H1 (cell line): ENCODE results near the gene USP6. TPM values are rescaled to one million over a fixed set of nuclear protein-coding genes. Genes with fewer than 3 reads are reported as not detected.

Source experiments
- CTCF ChIA-PET: fragments of 300-600 bp; sonication (Branson Sonifier 250); formaldehyde crosslinking; loops from one replicate; lab custom pipeline; 2021; ENCODE audit not compliant: partially characterized antibody; lab: Charles Lee
- POLR2A ChIA-PET: fragments of 300-600 bp; sonication (Branson Sonifier 250); formaldehyde crosslinking; loops from one replicate; lab custom pipeline; 2021; ENCODE audit warnings: inconsistent platforms; ENCODE audit not compliant: partially characterized antibody; lab: Charles Lee
- DNase-seq, 2 experiments: peaks; one replicate each; pipeline versions ENCODE4 v3.0.0 to v3.0.0-alpha.2; 2010 to 2022; ENCODE audit warnings: low spot score in 2 of 2, low read depth in 1 of 2, mixed read lengths in 1 of 2
- FAIRE-seq: peaks from 2 replicates; lab custom pipeline; 2011; peaks lifted over from hg19 to GRCh38; lab: Jason Lieb, UNC
- H2AFZ ChIP-seq: 2 replicates; pipeline ENCODE4 v1.8.1; 2012; ENCODE audit warnings: low read length, inconsistent platforms
- H2AK5ac ChIP-seq: 2 replicates; pipeline ENCODE4 v1.6.1; 2013; ENCODE audit warnings: low read depth, low read length
- H2BK120ac ChIP-seq: replicated peaks from 2 replicates; pipeline ENCODE3; 2013; ENCODE audit warnings: low read depth, low read length, inconsistent platforms
- H2BK12ac ChIP-seq: 2 replicates; pipeline ENCODE4 v1.6.1; 2013; ENCODE audit warnings: low read depth, low read length
- H2BK15ac ChIP-seq: 2 replicates; pipeline ENCODE4 v1.6.1; 2013; ENCODE audit warnings: low read length
- H2BK20ac ChIP-seq: 2 replicates; pipeline ENCODE4 v1.6.1; 2013; ENCODE audit warnings: low read length
- H2BK5ac ChIP-seq: 2 replicates; pipeline ENCODE4 v1.6.1; 2013; ENCODE audit warnings: low read depth, low read length
- H3K14ac ChIP-seq: 2 replicates; pipeline ENCODE4 v1.6.1; 2013; ENCODE audit warnings: inconsistent platforms; ENCODE audit not compliant: insufficient read length
- H3K18ac ChIP-seq: 2 replicates; pipeline ENCODE4 v1.6.1; 2013; ENCODE audit warnings: low read length; ENCODE audit errors: extremely low read depth
- H3K23ac ChIP-seq: 2 replicates; pipeline ENCODE4 v1.6.1; 2013; ENCODE audit warnings: inconsistent platforms; ENCODE audit not compliant: insufficient read length
- H3K23me2 ChIP-seq: 2 replicates; pipeline ENCODE4 v1.6.1; 2013; ENCODE audit warnings: low read depth, low read length
- H3K27ac ChIP-seq: 2 replicates; pipeline ENCODE4 v1.6.1; 2011; ENCODE audit warnings: low read depth, low read length, inconsistent platforms
- H3K27me3 ChIP-seq, 4 experiments: replicated peaks in 1 of 4; 1 replicate in 1 of 4; 2 replicates in 3 of 4; pipeline versions ENCODE4 v1.6.1 to v1.8.1; 2011 to 2013; ENCODE audit warnings: low read length in 3 of 4, mild to moderate bottlenecking in 3 of 4, inconsistent platforms in 2 of 4, mixed read lengths in 2 of 4, moderate library complexity in 1 of 4; ENCODE audit not compliant: control insufficient read depth in 3 of 4, insufficient read depth in 3 of 4; ENCODE audit errors: extremely low read depth in 1 of 4
- H3K36me3 ChIP-seq, 4 experiments: 2 replicates each; pipeline versions ENCODE4 v1.6.1 to v1.8.1; 2011 to 2013; ENCODE audit warnings: mild to moderate bottlenecking in 4 of 4, low read length in 3 of 4, moderate library complexity in 2 of 4, control low read depth in 1 of 4, inconsistent platforms in 1 of 4; ENCODE audit not compliant: insufficient read depth in 4 of 4, control insufficient read depth in 2 of 4
- H3K4ac ChIP-seq: replicated peaks from 2 replicates; pipeline ENCODE3; 2013; ENCODE audit warnings: low read length, low read depth, mixed read lengths, inconsistent platforms; ENCODE audit not compliant: insufficient read length
- H3K4me1 ChIP-seq, 4 experiments: replicated peaks in 1 of 4; 1 replicate in 1 of 4; 2 replicates in 3 of 4; pipeline versions ENCODE4 v1.6.1 to v1.8.1; 2011 to 2013; ENCODE audit warnings: low read length in 3 of 4, inconsistent platforms in 2 of 4, mixed read lengths in 1 of 4; ENCODE audit not compliant: insufficient read depth in 4 of 4, control insufficient read depth in 3 of 4
- H3K4me2 ChIP-seq, 2 experiments: 2 replicates each; pipeline versions ENCODE4 v1.6.1 to v1.8.1; 2011 to 2013; ENCODE audit warnings: low read depth in 2 of 2, low read length in 2 of 2, control low read depth in 1 of 2, inconsistent platforms in 1 of 2, mild to moderate bottlenecking in 1 of 2; ENCODE audit not compliant: insufficient read depth in 1 of 2
- H3K4me3 ChIP-seq, 4 experiments: fragments of 200-600, 300-600 bp in 1 of 4; sonication (generic), shearing (Covaris generic), sonication (Bioruptor Twin) in 1 of 4; 2 replicates each; pipeline versions ENCODE4 v1.5.1 to v1.8.1; 2011 to 2016; ENCODE audit warnings: low read length in 4 of 4, low read depth in 3 of 4, control low read depth in 2 of 4, inconsistent platforms in 2 of 4, mild to moderate bottlenecking in 2 of 4, mixed read lengths in 1 of 4, moderate library complexity in 1 of 4; ENCODE audit not compliant: insufficient read depth in 2 of 4; ENCODE audit errors: extremely low read depth in 1 of 4
- H3K56ac ChIP-seq: replicated peaks from 2 replicates; pipeline ENCODE3; 2013; ENCODE audit warnings: low read depth, mild to moderate bottlenecking, mixed read lengths, low read length, inconsistent platforms; ENCODE audit not compliant: insufficient read length
- H3K79me1 ChIP-seq: 2 replicates; pipeline ENCODE4 v1.6.1; 2013; ENCODE audit warnings: low read depth, low read length, control low read depth
- H3K79me2 ChIP-seq, 2 experiments: 2 replicates each; pipeline versions ENCODE4 v1.6.1 to v1.8.1; 2012 to 2013; ENCODE audit warnings: low read length in 2 of 2, mild to moderate bottlenecking in 2 of 2, inconsistent platforms in 1 of 2; ENCODE audit not compliant: insufficient read depth in 2 of 2, control insufficient read depth in 1 of 2
- H3K9ac ChIP-seq, 4 experiments: replicated peaks in 1 of 4; 1 replicate in 1 of 4; 2 replicates in 3 of 4; pipeline versions ENCODE4 v1.6.1 to v1.8.1; 2011 to 2013; ENCODE audit warnings: low read depth in 3 of 4, low read length in 3 of 4, control low read depth in 2 of 4, mild to moderate bottlenecking in 2 of 4, moderate library complexity in 2 of 4, inconsistent platforms in 1 of 4; ENCODE audit errors: extremely low read depth in 1 of 4
- H3K9me3 ChIP-seq, 2 experiments: 2 replicates each; pipeline versions ENCODE4 v1.6.1 to v1.8.1; 2012 to 2013; ENCODE audit warnings: mild to moderate bottlenecking in 2 of 2, moderate library complexity in 2 of 2, control low read depth in 1 of 2, inconsistent platforms in 1 of 2, low read depth in 1 of 2, low read length in 1 of 2, mixed read lengths in 1 of 2; ENCODE audit not compliant: insufficient read depth in 2 of 2
- H4K20me1 ChIP-seq, 2 experiments: replicated peaks in 1 of 2; 2 replicates each; pipeline versions ENCODE3 to v1.8.1; 2011 to 2013; ENCODE audit warnings: inconsistent platforms in 2 of 2, low read length in 2 of 2, mild to moderate bottlenecking in 1 of 2; ENCODE audit not compliant: insufficient read depth in 2 of 2, control insufficient read depth in 1 of 2
- H4K5ac ChIP-seq: 2 replicates; pipeline ENCODE4 v1.6.1; 2013; ENCODE audit warnings: low read length, low read depth, mixed read lengths, inconsistent platforms; ENCODE audit not compliant: insufficient read length
- H4K8ac ChIP-seq: 2 replicates; pipeline ENCODE4 v1.8.0; 2013; ENCODE audit warnings: mild to moderate bottlenecking, moderate library complexity, low read length, inconsistent platforms; ENCODE audit not compliant: insufficient read depth; ENCODE audit errors: extremely low read depth
- H4K91ac ChIP-seq: replicated peaks from 2 replicates; pipeline ENCODE3; 2013; ENCODE audit warnings: low read length, mixed read lengths, inconsistent platforms; ENCODE audit not compliant: insufficient read length
- NRF1 ChIP-seq: IDR thresholded peaks from 2 replicates; pipeline ENCODE4 v1.6.1; 2011; ENCODE audit warnings: mild to moderate bottlenecking, low read depth, low read length, improper control_type of control experiment
- WGBS, 2 experiments: shearing (Covaris generic) in 1 of 2; methylation state at CpG; one replicate each; pipeline versions ENCODE4 v1.1.6 to v1.1.7; 2013 to 2015; ENCODE audit warnings: low lambda C conversion rate in 2 of 2, mixed read lengths in 2 of 2, inconsistent platforms in 1 of 2, low coverage in 1 of 2, missing lambda C conversion rate in 1 of 2; ENCODE audit not compliant: insufficient replicate concordance in 2 of 2, insufficient coverage in 1 of 2, insufficient read length in 1 of 2; ENCODE audit errors: extremely low coverage in 1 of 2, missing lambda C conversion rate in 1 of 2; 5-methylcytosine and 5-hydroxymethylcytosine counted together
- polyA plus RNA-seq, 7 experiments: library from polyadenylated mRNA; depleted of rRNA in 3 of 7; stranded (reverse) in 5 of 7; unstranded in 2 of 7; fragments of >200 nt in 5 of 7; fragments of 200-250 nt in 2 of 7; gene quantifications; 1 replicate in 5 of 7; 2 replicates in 1 of 7; 4 replicates in 1 of 7; pipeline versions ENCODE4 v1.2.1 to v1.2.3, GENCODE V29; 2011 to 2013; ENCODE audit warnings: missing spikeins in 2 of 7, mixed read lengths in 2 of 7
- total RNA-seq: library from RNA; stranded (reverse); fragmentation: NEBNext Ultra II Directional; extraction: Animal tissue kit (Norgen Biotek cat#: 25700); gene quantifications from 2 replicates; pipeline ENCODE4 v1.2.1, GENCODE V29; 2021

The USP6 gene
- total and polyA plus RNA-seq, 2 of the 8 experiments (the other 6 are each of a cell fraction or from before 2014, with no cell fraction given): 0.08 to 0.32 TPM

DNA sequence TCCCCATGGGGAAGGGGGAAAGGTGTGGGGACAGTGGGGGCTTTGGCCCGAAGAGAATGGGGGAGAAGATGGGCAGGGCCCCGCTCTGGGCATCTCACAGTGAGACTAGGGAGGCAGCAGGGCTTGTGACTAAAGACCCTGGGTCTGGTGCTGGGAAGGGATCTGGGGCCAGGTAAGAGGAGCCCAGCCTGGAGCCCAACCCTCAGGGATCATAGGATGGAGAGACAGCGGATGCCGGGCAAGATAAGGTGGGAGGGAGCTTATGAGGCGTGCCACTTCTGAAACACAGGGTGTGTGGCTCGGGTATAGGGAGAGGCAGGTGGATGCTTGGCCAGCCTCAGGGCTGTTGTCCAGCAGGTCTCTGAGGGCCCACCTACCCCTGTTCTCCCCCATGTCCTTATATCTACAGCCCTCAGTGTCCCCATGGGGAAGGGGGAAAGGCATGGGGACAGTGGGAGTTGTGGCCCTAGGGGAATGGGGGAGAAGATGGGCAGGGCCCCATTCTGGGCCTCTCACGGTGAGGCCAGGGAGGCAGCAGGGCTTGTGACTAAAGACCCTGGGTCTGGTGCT is 15.4 kb downstream of the USP6 start:
- H3K23me2 ChIP-seq: no peaks in the 10 kb centered on the region
- no peak overlapping the region for H3K23ac ChIP-seq
- no peak overlapping the region for H2BK5ac ChIP-seq
- H2AFZ ChIP-seq: no peak overlapping the region
- no peaks in the 10 kb centered on the region for H3K79me1 ChIP-seq
- no peak overlapping the region for H3K4ac ChIP-seq
- no peak overlapping the region for H3K18ac ChIP-seq
- no peak overlapping the region for H4K91ac ChIP-seq
- FAIRE-seq (no peak), DNase-seq (no peak)
- no peak overlapping the region for H3K56ac ChIP-seq
- H2BK15ac ChIP-seq: no peak overlapping the region
- no peak overlapping the region for H3K4me2 ChIP-seq
- H2AK5ac ChIP-seq: no peak overlapping the region
- no peak overlapping the region for H4K5ac ChIP-seq
- no peak overlapping the region for H3K4me3 ChIP-seq
- H4K8ac ChIP-seq: no peak overlapping the region
- no peak overlapping the region for H2BK20ac ChIP-seq
- H2BK120ac ChIP-seq: no peak overlapping the region
- CTCF ChIA-PET: no interaction called here
- no peak overlapping the region for H2BK12ac ChIP-seq
- no peaks in the 10 kb centered on the region; a peak in 1 of 7 replicates for H3K27me3 ChIP-seq
- no peak overlapping the region for H3K27ac ChIP-seq
- H3K9ac ChIP-seq: no peak overlapping the region
- TF ChIP-seq NRF1: no peak
- TF ChIP-seq, all 59 proteins: peak for 0
- POLR2A ChIA-PET: interaction anchor here (1.4 kb wide), 1 partner anchor 9 kb away, joined by 3 read pairs; no protein-coding TSS in a partner anchor
- Histone ChIP-seq H3K14ac (no peak overlapping the region), H3K4me1 (no peaks in the 10 kb centered on the region), H3K36me3 (no peaks in the 10 kb centered on the region), H3K9me3 (peaks cover 0 to 5% of the 10 kb centered on the region in 2 experiments; a peak in 1 of 4 replicates), H4K20me1 (no peaks in the 10 kb centered on the region), H3K79me2 (no peaks in the 10 kb centered on the region)
- WGBS, 2 experiments: 92% methylated on average over 6 of the region's 7 CpGs; no CpG with 5 or more reads in 1 of the 2 experiments
